Measurements from ENCODE around the gene AMPD3.

Gene AMPD3
- 10.2 to 68.4 (median 15.9) reads per million in 9 experiments for total RNA-seq

GRCh38 chr11:10454878-10455631, at the start of gene AMPD3:
TSS of gene AMPD3 (plus strand) at chr11:10455264. CDS start at chr11:10461520, 6,256 bp downstream.
- H3K9me3 Mint-ChIP-seq: no peaks in the 10 kb centered on the region
- peak within 1 kb of the TSS; percentile 95 to 98 for H3K27ac Mint-ChIP-seq
- ATAC-seq (replicated peaks) (no peak), DNase-seq (no peak)
- peaks cover 10% of the 10 kb centered on the region for H3K36me3 Mint-ChIP-seq (ENCODE audit: insufficient read depth)
- H3K27me3 Mint-ChIP-seq: peaks cover 0 to under 1% of the 10 kb centered on the region in 2 donors
- peak within 1 kb of the TSS; percentile 87 to 92 for H3K4me3 Mint-ChIP-seq
- peaks cover 58 to 59% of the 10 kb centered on the region in 2 donors for H3K4me1 Mint-ChIP-seq (ENCODE audit: low read depth in 2 of 2)

GRCh38 chr11:10405865-10406592, 49.0 kb upstream of the AMPD3 start:
- Mint-ChIP-seq H3K27ac (no peak overlapping the region), H3K27me3 (no peaks in the 10 kb centered on the region), H3K9me3 (no peaks in the 10 kb centered on the region), H3K36me3 (ENCODE audit: insufficient read depth) (no peaks in the 10 kb centered on the region), H3K4me3 (no peak overlapping the region), H3K4me1 (ENCODE audit: low read depth in 2 of 2) (peaks cover 12 to 17% of the 10 kb centered on the region in 2 donors)
- DNase-seq (peak; percentile 27 to 32 (median 29)), ATAC-seq (replicated peaks) (peak; percentile 81)

- Mint-ChIP-seq H3K27ac (no peak overlapping the region), H3K4me3 (no peak overlapping the region), H3K36me3 (ENCODE audit: insufficient read depth) (no peaks in the 10 kb centered on the region), H3K9me3 (no peaks in the 10 kb centered on the region), H3K27me3 (no peaks in the 10 kb centered on the region), H3K4me1 (ENCODE audit: low read depth in 2 of 2) (peaks cover 10 to 17% of the 10 kb centered on the region in 2 donors)
- DNase-seq: no peak
- ATAC-seq (replicated peaks): no peak
Observed at GRCh38 chr11:10407055-10407454, 48.0 kb upstream of the AMPD3 start.

- Mint-ChIP-seq H3K4me3 (no peak overlapping the region), H3K4me1 (ENCODE audit: low read depth in 2 of 2) (peaks cover 11 to 17% of the 10 kb centered on the region in 2 donors), H3K27me3 (no peaks in the 10 kb centered on the region), H3K27ac (peak overlapping the region; percentile 71 to 80), H3K9me3 (no peaks in the 10 kb centered on the region), H3K36me3 (ENCODE audit: insufficient read depth) (no peaks in the 10 kb centered on the region)
- DNase-seq (no peak), ATAC-seq (replicated peaks) (no peak)
Observed at GRCh38 chr11:10407749-10408685, 47.0 kb upstream of the AMPD3 start.

GRCh38 chr11:10409207-10409661, 45.8 kb upstream of the AMPD3 start:
- ATAC-seq (replicated peaks) (no peak), DNase-seq (no peak)
- peaks cover 23 to 29% of the 10 kb centered on the region in 2 donors for H3K4me1 Mint-ChIP-seq (ENCODE audit: low read depth in 2 of 2)
- H3K27me3 Mint-ChIP-seq: no peaks in the 10 kb centered on the region
- H3K4me3 Mint-ChIP-seq: peak overlapping the region; percentile 5 to 44
- H3K9me3 Mint-ChIP-seq: no peaks in the 10 kb centered on the region
- H3K27ac Mint-ChIP-seq: peak overlapping the region; percentile 57 to 71
- no peaks in the 10 kb centered on the region for H3K36me3 Mint-ChIP-seq (ENCODE audit: insufficient read depth)

GRCh38 chr11:10410106-10410843, 44.8 kb upstream of the AMPD3 start:
- peak overlapping the region in 1 of 2 donors; percentile 71 for H3K27ac Mint-ChIP-seq
- H3K9me3 Mint-ChIP-seq: no peaks in the 10 kb centered on the region
- H3K4me3 Mint-ChIP-seq: no peak overlapping the region
- H3K27me3 Mint-ChIP-seq: no peaks in the 10 kb centered on the region
- ATAC-seq (replicated peaks) (no peak), DNase-seq (no peak)
- no peaks in the 10 kb centered on the region for H3K36me3 Mint-ChIP-seq (ENCODE audit: insufficient read depth)
- peaks cover 34 to 37% of the 10 kb centered on the region in 2 donors for H3K4me1 Mint-ChIP-seq (ENCODE audit: low read depth in 2 of 2)

- Mint-ChIP-seq H3K27me3 (no peaks in the 10 kb centered on the region), H3K4me3 (no peak overlapping the region), H3K9me3 (no peaks in the 10 kb centered on the region), H3K4me1 (ENCODE audit: low read depth in 2 of 2) (peaks cover 36 to 40% of the 10 kb centered on the region in 2 donors), H3K27ac (no peak overlapping the region), H3K36me3 (ENCODE audit: insufficient read depth) (no peaks in the 10 kb centered on the region)
- ATAC-seq (replicated peaks) (no peak), DNase-seq (no peak)
Observed at GRCh38 chr11:10410844-10411200, 44.2 kb upstream of the AMPD3 start.

GRCh38 chr11:10412266-10412665, 42.8 kb upstream of the AMPD3 start:
- no peak for ATAC-seq (replicated peaks)
- Mint-ChIP-seq H3K27ac (peak overlapping the region in 1 of 2 donors; percentile 16), H3K4me3 (no peak overlapping the region), H3K36me3 (ENCODE audit: insufficient read depth) (no peaks in the 10 kb centered on the region), H3K27me3 (no peaks in the 10 kb centered on the region), H3K4me1 (ENCODE audit: low read depth in 2 of 2) (peaks cover 36 to 38% of the 10 kb centered on the region in 2 donors), H3K9me3 (no peaks in the 10 kb centered on the region)
- no peak for DNase-seq

- peak overlapping the region; percentile 52 to 88 for H3K27ac Mint-ChIP-seq
- no peaks in the 10 kb centered on the region for H3K36me3 Mint-ChIP-seq (ENCODE audit: insufficient read depth)
- DNase-seq: peak; percentile 14 to 39 (median 30)
- peaks cover 34 to 36% of the 10 kb centered on the region in 2 donors for H3K4me1 Mint-ChIP-seq (ENCODE audit: low read depth in 2 of 2)
- no peaks in the 10 kb centered on the region for H3K27me3 Mint-ChIP-seq
- peak; percentile 73 for ATAC-seq (replicated peaks)
- no peak overlapping the region for H3K4me3 Mint-ChIP-seq
- no peaks in the 10 kb centered on the region for H3K9me3 Mint-ChIP-seq
Observed at GRCh38 chr11:10413268-10413667, 41.8 kb upstream of the AMPD3 start.

- no peak for ATAC-seq (replicated peaks)
- peak overlapping the region; percentile 53 to 88 for H3K27ac Mint-ChIP-seq
- peaks cover 29 to 33% of the 10 kb centered on the region in 2 donors for H3K4me1 Mint-ChIP-seq (ENCODE audit: low read depth in 2 of 2)
- H3K36me3 Mint-ChIP-seq (ENCODE audit: insufficient read depth): no peaks in the 10 kb centered on the region
- no peaks in the 10 kb centered on the region for H3K9me3 Mint-ChIP-seq
- no peak for DNase-seq
- peak overlapping the region; percentile 63 to 68 for H3K4me3 Mint-ChIP-seq
- H3K27me3 Mint-ChIP-seq: no peaks in the 10 kb centered on the region
Observed at GRCh38 chr11:10414181-10414580, 40.9 kb upstream of the AMPD3 start.

GRCh38 chr11:10414659-10415058, 40.4 kb upstream of the AMPD3 start:
- H3K27ac Mint-ChIP-seq: peak overlapping the region; percentile 53 to 88
- no peak for DNase-seq

GRCh38 chr11:10415817-10416392, 39.2 kb upstream of the AMPD3 start:
- no peak overlapping the region for H3K27ac Mint-ChIP-seq
- no peak for ATAC-seq (replicated peaks)
- no peak for DNase-seq
- H3K4me1 Mint-ChIP-seq (ENCODE audit: low read depth in 2 of 2): peaks cover 22 to 27% of the 10 kb centered on the region in 2 donors
- H3K36me3 Mint-ChIP-seq (ENCODE audit: insufficient read depth): no peaks in the 10 kb centered on the region
- H3K4me3 Mint-ChIP-seq: no peak overlapping the region
- H3K9me3 Mint-ChIP-seq: no peaks in the 10 kb centered on the region
- peaks cover 0 to 6% of the 10 kb centered on the region in 2 donors for H3K27me3 Mint-ChIP-seq

More at GRCh38 chr11:10414659-10415058, 40.4 kb upstream of the AMPD3 start:
- H3K36me3 Mint-ChIP-seq (ENCODE audit: insufficient read depth): no peaks in the 10 kb centered on the region
- H3K4me3 Mint-ChIP-seq: peak overlapping the region; percentile 63 to 68
- ATAC-seq (replicated peaks): peak; percentile 70
- H3K27me3 Mint-ChIP-seq: no peaks in the 10 kb centered on the region
- H3K4me1 Mint-ChIP-seq (ENCODE audit: low read depth in 2 of 2): peaks cover 24 to 28% of the 10 kb centered on the region in 2 donors
- no peaks in the 10 kb centered on the region for H3K9me3 Mint-ChIP-seq

Measured in effector memory CD8-positive, alpha-beta T cell (primary cell).